SK-N-SH treated with all-trans-retinoic acid at 6 μM for 48 hours (cell line): ENCODE data around the gene LRMDA.
A peak's percentile ranks its signal among the peaks of the same experiment; 100 is the strongest.

Experiments
- ARNTL ChIP-seq: fragments of 450-650 bp; formaldehyde crosslinking; IDR thresholded peaks from 2 replicates; pipeline ENCODE4 v1.5.0; 2020; ENCODE audit warnings: low read depth, mild to moderate bottlenecking, moderate library complexity, borderline replicate concordance
- ESRRG ChIP-seq: fragments of 250-450 bp; sonication (Bioruptor Pico); IDR thresholded peaks from 2 replicates; pipeline ENCODE4 v1.6.1; 2021; ENCODE audit warnings: mild to moderate bottlenecking
- GLIS3 ChIP-seq: fragments of 250-450 bp; sonication (Bioruptor Pico); IDR thresholded peaks from 2 replicates; pipeline ENCODE4 v1.5.0; 2020; ENCODE audit warnings: mild to moderate bottlenecking, moderate library complexity
- ISL1 ChIP-seq: fragments of 250-450 bp; sonication (Bioruptor Pico); IDR thresholded peaks from 2 replicates; pipeline ENCODE4 v2.1.2; 2022; ENCODE audit warnings: mild to moderate bottlenecking, moderate library complexity
- TOX ChIP-seq: fragments of 250-450 bp; sonication (Bioruptor Pico); IDR thresholded peaks from 2 replicates; pipeline ENCODE4 v1.8.0; 2021; ENCODE audit warnings: mild to moderate bottlenecking, moderate library complexity, borderline replicate concordance
- TSHZ2 ChIP-seq: fragments of 250-450 bp; sonication (Bioruptor Pico); IDR thresholded peaks from 2 replicates; pipeline ENCODE4 v1.5.0; 2020; ENCODE audit warnings: mild to moderate bottlenecking, moderate library complexity
- ZC3H10 ChIP-seq: fragments of 250-450 bp; sonication (Bioruptor Pico); IDR thresholded peaks from 2 replicates; pipeline ENCODE4 v1.5.1; 2021; ENCODE audit warnings: mild to moderate bottlenecking, moderate library complexity
- ZNF70 ChIP-seq: fragments of 450-650 bp; formaldehyde crosslinking; IDR thresholded peaks from 2 replicates; pipeline ENCODE4 v1.5.0; 2020; ENCODE audit warnings: mild to moderate bottlenecking, moderate library complexity
- TF ChIP-seq, protein P1 (sequence below): fragments of 250-450 bp; sonication (Bioruptor Pico); IDR thresholded peaks from 2 replicates; pipeline ENCODE4 v1.8.0; 2020; ENCODE audit warnings: mild to moderate bottlenecking, moderate library complexity, borderline replicate concordance

DNA sequence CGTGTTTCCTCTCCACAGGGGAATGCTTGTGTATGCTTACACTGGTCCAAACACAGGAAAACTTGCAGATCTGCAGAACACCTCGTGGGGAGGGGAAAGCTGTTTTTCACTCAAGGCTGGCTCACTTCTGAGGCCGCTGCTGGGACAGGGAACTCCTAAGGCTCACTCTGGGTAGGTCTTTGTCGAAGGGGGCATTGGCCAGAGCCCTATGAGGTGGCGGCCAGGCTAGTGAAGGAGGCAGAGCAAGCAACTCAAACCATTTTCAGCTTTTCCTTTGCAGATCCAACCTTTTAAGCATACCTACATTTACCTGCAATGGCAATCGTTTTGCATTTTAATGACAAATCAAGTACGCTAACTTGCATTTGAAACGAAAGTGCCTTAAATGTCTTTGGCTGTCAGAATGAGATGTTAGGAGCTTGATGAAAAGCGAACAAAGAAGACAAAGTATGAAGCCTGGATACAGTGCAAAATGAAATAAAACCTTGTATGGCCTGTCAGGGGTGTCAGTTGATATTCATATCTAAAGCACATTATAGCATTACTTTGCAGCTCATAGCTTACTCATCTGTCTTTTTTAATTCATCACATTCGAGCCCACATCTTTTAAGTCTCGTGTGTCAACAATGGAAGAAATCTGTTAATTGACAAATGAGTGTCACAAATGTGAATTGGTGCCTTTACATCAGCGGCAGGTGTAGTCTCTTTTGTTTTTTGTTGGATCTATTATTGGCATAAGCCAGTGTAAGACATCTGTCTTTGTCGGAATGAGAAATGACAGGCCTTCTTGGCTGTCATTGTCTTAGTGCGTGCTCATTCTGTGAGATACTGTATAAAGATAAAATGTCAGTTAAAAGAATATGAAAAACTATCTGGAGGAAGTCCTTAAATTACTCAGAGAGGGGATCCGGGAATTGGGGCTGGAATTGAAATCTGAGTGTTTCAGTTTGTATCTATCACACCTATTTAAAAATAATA, 30.5 kb downstream of the LRMDA start:
- TF ChIP-seq TOX (CRISPR knock-in tag) = no peak; the same call in 1 of the 2 replicates
- TF ChIP-seq GLIS3 = no peak
- TF ChIP-seq ZC3H10 = peak; percentile 67; the same call in 1 of the 2 replicates
- TF ChIP-seq, protein P1, sequence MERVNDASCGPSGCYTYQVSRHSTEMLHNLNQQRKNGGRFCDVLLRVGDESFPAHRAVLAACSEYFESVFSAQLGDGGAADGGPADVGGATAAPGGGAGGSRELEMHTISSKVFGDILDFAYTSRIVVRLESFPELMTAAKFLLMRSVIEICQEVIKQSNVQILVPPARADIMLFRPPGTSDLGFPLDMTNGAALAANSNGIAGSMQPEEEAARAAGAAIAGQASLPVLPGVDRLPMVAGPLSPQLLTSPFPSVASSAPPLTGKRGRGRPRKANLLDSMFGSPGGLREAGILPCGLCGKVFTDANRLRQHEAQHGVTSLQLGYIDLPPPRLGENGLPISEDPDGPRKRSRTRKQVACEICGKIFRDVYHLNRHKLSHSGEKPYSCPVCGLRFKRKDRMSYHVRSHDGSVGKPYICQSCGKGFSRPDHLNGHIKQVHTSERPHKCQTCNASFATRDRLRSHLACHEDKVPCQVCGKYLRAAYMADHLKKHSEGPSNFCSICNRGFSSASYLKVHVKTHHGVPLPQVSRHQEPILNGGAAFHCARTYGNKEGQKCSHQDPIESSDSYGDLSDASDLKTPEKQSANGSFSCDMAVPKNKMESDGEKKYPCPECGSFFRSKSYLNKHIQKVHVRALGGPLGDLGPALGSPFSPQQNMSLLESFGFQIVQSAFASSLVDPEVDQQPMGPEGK = no peak; the same call in 1 of the 2 replicates
- TF ChIP-seq ZNF70 (CRISPR knock-in tag) = no peak
- no peak for TF ChIP-seq ESRRG
- no peak for TF ChIP-seq ISL1 (CRISPR knock-in tag)
- no peak for TF ChIP-seq ARNTL (CRISPR knock-in tag)
- no peak for TF ChIP-seq TSHZ2 (CRISPR knock-in tag)
